ENCODE results near the gene ACACA.

GRCh38 chr17:37087683-37088082 lies 319.0 kb downstream of the ACACA start:
- TF ChIP-seq CTCF (IDR thresholded peaks at IDR 0.05; ENCODE audit: low read depth, low read length, poor library complexity, severe bottlenecking) (no peak), EZH2phosphoT487 (IDR thresholded peaks at IDR 0.05; ENCODE audit: borderline replicate concordance, low read length) (no peak)

All from DOHH2 (cell line).